Cardiac septum (tissue), 1 donor: ENCODE results near the gene GATAD2B. TPM values are rescaled to one million over a fixed set of nuclear protein-coding genes. Genes with fewer than 3 reads are reported as not detected.
A peak's percentile ranks its signal among the peaks of the same experiment; 100 is the strongest.
"Not testable (repeated sequence)": the region's sequence is repeated elsewhere in the genome, so short reads cannot be mapped to it uniquely, and the experiment has no call there.

Source experiments
- DNase-seq: peaks from one replicate; pipeline ENCODE4 v3.0.0-alpha.2; 2020; ENCODE audit warnings: low spot score
- intact Hi-C: fragments of 100-400 bp; cut with DNase I; formaldehyde crosslinking; loops from one replicate; pipeline ENCODE4 v1.14.0; 2022
- total RNA-seq: library from RNA; stranded (reverse); fragmentation: NEBNext Ultra II Directional; extraction: Animal tissue kit (Norgen Biotek cat#: 25700); gene quantifications from one replicate; pipeline ENCODE4 v1.2.1, GENCODE V29; 2021
- donor health status: DM: no; HTN: no; CAD: no.

GATAD2B gene
- total RNA-seq, 1 donor from 2014 or later, result 45.7 TPM

- no peak for DNase-seq
- intact Hi-C loops, result no loop called here
Measured at GRCh38 chr1:153906396-153906795, 16.4 kb downstream of the GATAD2B start.

DNA sequence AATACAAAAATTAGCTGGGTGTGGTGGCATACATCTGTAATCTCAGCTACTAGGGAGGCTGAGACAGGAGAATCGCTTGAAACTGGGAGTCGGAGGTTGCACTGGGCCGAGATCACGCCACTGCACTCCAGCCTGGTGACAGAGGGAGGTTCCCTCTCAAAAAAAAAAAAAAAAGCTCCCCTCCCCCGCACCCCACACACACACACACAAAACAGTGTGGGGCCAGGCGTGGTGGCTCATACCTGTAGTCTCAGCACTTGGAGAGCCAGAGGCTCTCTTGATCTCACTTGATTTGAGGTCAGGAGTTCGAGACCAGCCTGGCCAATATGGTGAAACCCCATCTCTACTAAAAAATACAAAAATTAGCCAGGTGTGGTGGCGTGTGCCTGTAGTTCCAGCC is 16.9 kb downstream of the GATAD2B start:
- intact Hi-C loops, DNase-seq: not testable (repeated sequence)

DNA sequence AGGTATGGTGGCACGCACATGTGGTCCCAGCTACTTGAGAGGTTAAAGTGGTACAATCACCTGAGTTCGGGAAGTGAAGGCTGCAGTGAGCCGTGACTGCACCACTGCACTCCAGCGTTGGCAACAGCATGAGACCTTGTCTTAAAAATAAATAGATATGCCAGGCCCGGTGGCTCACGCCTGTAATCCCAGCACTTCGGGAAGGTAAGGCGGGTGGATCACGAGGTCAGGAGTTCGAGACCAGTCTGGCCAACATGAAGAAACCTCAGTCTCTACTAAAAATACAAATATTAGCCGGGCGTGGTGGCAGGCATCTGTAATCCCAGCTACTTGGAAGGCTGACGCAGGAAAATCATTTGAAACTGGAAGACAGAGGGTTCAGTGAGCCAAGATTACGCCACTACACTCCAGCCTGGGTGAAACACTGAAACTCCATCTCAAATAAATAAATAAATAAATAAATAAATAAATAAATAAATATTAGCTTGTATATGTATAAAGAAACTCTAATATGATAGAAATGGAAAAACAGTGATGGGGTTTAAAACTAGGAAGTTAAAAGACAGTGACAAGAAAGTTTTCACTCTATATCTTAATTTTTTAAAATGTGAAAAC is 18.8 kb downstream of the GATAD2B start:
- DNase-seq, result no peak
- intact Hi-C loops, result no loop called here

GRCh38 chr1:153899509-153899908 is 23.3 kb downstream of the GATAD2B start:
- DNase-seq, result no peak
- intact Hi-C loops, result no loop called here

DNA sequence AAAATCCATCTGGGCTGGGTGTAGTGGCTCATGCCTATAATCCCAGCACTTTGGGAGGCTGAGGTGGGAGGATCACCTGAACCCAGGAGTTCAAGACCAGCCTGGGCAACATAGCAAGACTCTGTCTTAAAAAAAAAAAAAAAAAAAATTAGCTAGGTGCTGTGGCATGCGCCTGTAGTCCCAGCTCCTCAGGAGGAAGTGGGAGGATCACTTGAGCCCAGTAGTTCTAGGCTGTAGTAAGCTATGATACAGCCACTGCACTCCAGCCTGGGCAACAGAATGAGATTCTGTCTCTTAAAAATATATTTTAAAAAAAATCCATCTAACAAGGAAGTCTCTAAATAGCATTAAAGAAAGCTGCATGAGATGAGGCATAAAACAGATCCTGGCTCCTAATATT is 26.9 kb downstream of the GATAD2B start:
- intact Hi-C loops, result not testable (repeated sequence)

GRCh38 chr1:153891042-153891441 is 31.7 kb downstream of the GATAD2B start:
- intact Hi-C loops, DNase-seq: not testable (repeated sequence)

More for the DNA sequence above, 26.9 kb downstream of the GATAD2B start:
- DNase-seq, result not testable (repeated sequence)

DNA sequence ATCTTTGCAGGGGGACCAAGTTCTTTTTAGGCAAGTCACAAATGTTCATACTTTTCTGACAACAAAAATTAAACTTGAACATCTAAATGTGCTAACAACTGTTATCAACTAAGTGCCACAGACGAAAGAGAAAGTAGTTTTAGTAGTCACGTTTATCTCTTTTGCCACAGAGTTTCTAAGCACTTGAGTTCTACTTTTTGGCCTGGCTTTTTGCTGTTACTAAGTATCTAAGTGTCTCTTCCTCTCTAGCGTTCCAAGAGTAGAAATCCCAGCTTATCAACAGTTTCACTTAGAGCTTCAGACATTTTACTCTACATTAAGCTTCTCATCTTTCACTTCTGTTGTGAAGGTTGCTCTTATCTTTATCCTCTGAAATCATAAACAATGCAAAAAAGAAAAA is 34.2 kb downstream of the GATAD2B start:
- no peak for DNase-seq
- intact Hi-C loops, result no loop called here

DNA sequence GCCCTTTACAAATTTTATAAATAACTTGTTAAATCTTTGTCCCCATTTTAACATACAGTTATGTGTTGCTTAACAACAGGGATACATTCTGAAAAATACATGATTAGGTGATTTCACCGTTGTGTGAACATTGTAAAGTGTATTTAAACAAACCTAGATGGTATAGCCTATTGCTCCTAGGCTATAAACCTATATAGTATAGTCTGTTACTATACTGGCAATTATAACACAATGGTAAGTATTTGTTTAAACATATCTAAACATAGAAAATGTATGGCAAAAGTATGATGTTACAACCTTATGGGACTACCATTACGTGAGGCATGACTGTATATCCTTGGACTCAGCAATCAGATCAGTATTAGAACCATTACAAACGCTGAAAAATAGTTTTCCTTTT is 36.6 kb downstream of the GATAD2B start:
- intact Hi-C loops, result no loop called here

GRCh38 chr1:153883223-153883622 is 39.5 kb downstream of the GATAD2B start:
- DNase-seq, result no peak
- intact Hi-C loops, result loop anchor here (5.0 kb wide), 1 partner anchor 84 kb away; the partner anchor contains the start of gene CREB3L4

More for the DNA sequence above, 36.6 kb downstream of the GATAD2B start:
- DNase-seq, result no peak

DNA sequence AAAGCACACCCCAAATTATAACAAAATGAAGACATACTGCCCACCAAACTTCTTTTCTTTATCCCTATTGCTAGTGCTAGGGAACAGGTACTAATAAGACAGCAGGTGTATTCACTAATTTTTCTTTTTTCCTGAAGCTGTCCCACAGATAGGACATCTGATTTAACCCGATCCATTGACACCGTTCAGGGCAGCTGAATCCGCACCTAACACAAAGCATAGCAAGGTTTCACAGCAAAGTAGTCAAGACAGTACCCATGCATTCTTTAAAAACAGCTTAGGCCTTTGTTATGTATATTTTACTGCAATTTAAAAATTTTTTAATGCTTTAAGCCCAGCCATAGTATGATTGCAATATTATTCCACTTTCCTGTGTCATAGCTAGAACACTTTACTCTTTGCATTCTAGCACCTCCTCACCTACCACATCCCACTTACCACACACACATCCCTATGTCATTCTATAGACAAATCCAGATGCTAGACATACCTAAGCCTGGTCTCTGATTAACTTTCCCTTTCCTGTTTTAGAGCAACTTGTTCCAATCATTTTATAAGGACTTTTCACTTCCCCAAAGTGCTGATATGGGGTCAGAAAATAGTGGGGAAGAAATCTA is 40.4 kb downstream of the GATAD2B start:
- intact Hi-C loops, result loop anchor here (5.0 kb wide), 1 partner anchor 85 kb away; the partner anchor contains the start of gene CREB3L4
- DNase-seq, result no peak

- intact Hi-C loops, result loop anchor here (2.0 to 5.0 kb wide), 2 partner anchors 41 to 86 kb away; partner anchors contain the start of genes CREB3L4 and GATAD2B
- DNase-seq, result no peak
Measured at GRCh38 chr1:153881751-153882150, 41.0 kb downstream of the GATAD2B start.

GRCh38 chr1:153880962-153881361 is 41.8 kb downstream of the GATAD2B start:
- peak; percentile 92 for DNase-seq
- intact Hi-C loops, result loop anchor here (2.0 to 5.0 kb wide), 2 partner anchors 42 to 86 kb away; partner anchors contain the start of genes CREB3L4 and GATAD2B

- DNase-seq, result no peak
- intact Hi-C loops, result loop anchor here (2.0 to 5.0 kb wide), 2 partner anchors 43 to 87 kb away; partner anchors contain the start of genes CREB3L4 and GATAD2B
Measured at GRCh38 chr1:153880024-153880423, 42.7 kb downstream of the GATAD2B start.

GRCh38 chr1:153877112-153877511 is 45.7 kb downstream of the GATAD2B start:
- intact Hi-C loops, result no loop called here
- no peak for DNase-seq

- intact Hi-C loops, result no loop called here
- no peak for DNase-seq
Measured at GRCh38 chr1:153872934-153873333, 49.8 kb downstream of the GATAD2B start.

GRCh38 chr1:153872331-153872730 is 50.4 kb downstream of the GATAD2B start:
- intact Hi-C loops, result no loop called here
- DNase-seq, result no peak

- intact Hi-C loops, result no loop called here
- no peak for DNase-seq
Measured at GRCh38 chr1:153869486-153869885, 53.3 kb downstream of the GATAD2B start.

DNA sequence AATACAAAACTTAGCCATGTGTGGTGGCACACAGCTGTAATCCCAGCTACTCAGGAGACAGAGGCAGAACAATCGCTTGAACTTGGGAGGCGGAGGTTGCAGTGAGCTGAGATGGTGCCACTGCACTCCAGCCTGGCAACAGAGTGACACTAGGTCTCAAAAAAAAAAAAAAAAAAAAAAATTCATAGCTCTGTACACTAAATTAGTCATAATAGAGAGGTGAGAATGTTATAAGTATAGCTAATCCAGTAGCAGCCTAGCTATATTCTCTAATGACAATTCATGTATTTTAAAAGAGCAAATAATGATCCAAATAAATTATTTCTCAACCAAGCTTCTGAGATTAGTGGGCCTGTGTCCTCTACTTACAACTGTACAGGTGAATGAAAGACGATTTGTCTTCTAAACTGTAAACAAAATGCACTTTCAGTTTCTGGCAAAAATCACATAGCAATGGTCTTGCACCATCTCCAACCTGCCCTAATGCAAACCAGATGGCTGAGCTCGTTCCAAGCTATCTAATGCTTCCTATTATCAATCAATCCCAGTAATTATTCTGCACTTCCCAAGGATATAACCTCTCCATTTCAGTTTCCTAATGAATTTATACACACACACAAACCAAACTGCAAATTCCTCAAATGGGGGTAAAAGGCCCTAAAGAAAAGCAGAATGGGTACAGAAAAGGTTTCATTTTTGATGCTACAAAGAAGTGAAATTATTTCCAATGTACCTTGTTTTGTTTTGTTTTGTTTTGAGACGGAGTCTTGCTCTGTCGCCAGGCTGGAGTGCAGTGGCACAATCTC is 56.5 kb downstream of the GATAD2B start:
- DNase-seq, result no peak
- intact Hi-C loops, result no loop called here

DNA sequence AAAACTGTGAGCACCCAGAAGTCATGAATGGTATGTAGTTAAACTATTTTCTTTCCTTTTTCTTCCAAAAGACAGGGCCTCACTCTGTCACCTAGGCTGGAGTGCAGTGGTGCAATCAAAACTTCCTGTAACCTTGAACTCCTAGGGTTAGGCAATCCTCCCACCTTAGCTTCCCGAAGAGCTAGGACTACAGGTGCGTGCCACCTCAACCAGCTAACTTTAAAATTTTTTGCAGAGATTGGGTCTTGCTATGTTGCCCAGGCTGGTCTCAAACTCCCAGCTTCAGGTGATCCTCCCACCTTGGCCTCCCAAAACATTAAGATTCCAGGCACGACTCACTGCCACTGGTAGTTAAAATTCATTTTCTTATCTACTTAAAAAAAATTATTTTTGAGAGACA is 62.5 kb downstream of the GATAD2B start:
- no peak for DNase-seq
- intact Hi-C loops, result no loop called here

- no peak for DNase-seq
- intact Hi-C loops, result no loop called here
Measured at GRCh38 chr1:153857505-153857904, 65.3 kb downstream of the GATAD2B start.
